Right atrium auricular region (tissue), 2 donors: ENCODE data around the gene ADAMTS17. TPM values are rescaled to one million over a fixed set of nuclear protein-coding genes. Genes with fewer than 3 reads are reported as not detected.

ENCODE experiments used
- DNase-seq: peaks from one replicate; pipeline ENCODE4 v3.0.0-alpha.2; 2019; ENCODE audit warnings: low spot score
- H3K27ac ChIP-seq, 2 donors: fragments of 200-600 bp; sonication (generic); 1 replicate in 1 of 2; 2 replicates in 1 of 2; pipeline ENCODE4 v1.5.1; 2016 to 2019
- H3K27me3 ChIP-seq, 2 donors: fragments of 200-600 bp; sonication (generic); one replicate each; pipeline versions ENCODE4 v1.5.1 to v1.6.0; 2017 to 2019
- H3K36me3 ChIP-seq: fragments of 200-600 bp; sonication (generic); one replicate; pipeline ENCODE4 v1.5.1; 2016
- H3K4me1 ChIP-seq, 2 donors: fragments of 200-600 bp; sonication (generic); one replicate each; pipeline versions ENCODE4 v1.5.1 to v1.6.0; 2017 to 2019
- H3K4me3 ChIP-seq, 2 donors: fragments of 200-600 bp; sonication (generic); 1 replicate in 1 of 2; 2 replicates in 1 of 2; pipeline ENCODE4 v1.5.1; 2017 to 2019; ENCODE audit warnings: mild to moderate bottlenecking in 1 of 2, moderate library complexity in 1 of 2
- H3K9me3 ChIP-seq, 2 donors: fragments of 200-600 bp; sonication (generic); one replicate each; pipeline ENCODE4 v1.5.1; 2019
- total RNA-seq, 2 donors: library from RNA; depleted of rRNA; stranded (reverse); fragments of >200 nt; gene quantifications; one replicate each; pipeline ENCODE4 v1.1.0, GENCODE V29; 2016
- TF ChIP-seq, protein P1 (sequence below), 2 donors: fragments of 200-600 bp; sonication (generic); IDR thresholded peaks; one replicate each; pipeline ENCODE4 v1.5.1; 2019; ENCODE audit warnings: antibody characterized with exemption in 2 of 2

Gene ADAMTS17
- total RNA-seq, 2 donors from 2014 or later: 3.6 to 4.4 TPM

DNA sequence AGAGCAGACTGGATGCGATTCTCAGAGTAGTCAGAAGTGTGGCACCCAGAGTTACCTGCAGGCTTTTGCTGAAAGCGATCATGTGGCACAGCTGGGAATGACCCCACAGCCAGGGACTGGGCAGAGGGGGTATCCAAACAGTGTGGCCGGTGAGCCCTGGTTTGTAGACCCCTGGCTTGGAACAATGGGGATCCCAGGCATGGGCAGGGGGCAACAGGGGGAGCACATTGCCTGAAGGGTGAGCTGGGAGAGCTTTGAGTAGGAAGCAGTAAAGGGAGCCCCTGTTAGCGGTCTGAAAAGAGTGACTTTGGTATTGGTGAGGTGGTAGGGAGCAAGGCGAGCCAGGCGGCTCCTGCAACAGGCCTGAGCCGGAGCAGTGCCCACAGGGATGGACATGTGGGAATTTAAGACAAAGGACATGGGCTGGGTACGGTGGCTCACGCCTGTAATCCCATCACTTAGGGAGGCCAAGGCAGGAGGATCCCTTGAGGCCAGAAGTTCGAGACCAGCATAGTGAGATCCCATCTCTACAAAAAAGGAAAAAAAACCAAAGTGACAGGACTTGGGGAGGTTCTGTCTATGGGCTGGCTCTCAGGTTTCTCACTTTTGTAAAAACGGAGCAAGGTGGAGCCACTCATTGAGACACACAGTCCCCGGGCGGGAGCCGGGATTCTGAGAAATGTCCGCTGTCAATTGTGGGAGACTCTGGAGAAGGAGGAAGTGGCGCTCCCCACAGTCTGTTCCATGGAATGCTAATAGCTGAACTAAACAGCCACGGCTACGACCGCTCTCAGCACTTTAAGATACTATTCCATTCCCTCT lies 384.7 kb downstream of the ADAMTS17 start:
- H3K36me3 ChIP-seq: no peaks in the 10 kb centered on the region
- no peak overlapping the region for H3K4me3 ChIP-seq
- H3K27me3 ChIP-seq: no peaks in the 10 kb centered on the region
- no peaks in the 10 kb centered on the region for H3K9me3 ChIP-seq
- H3K27ac ChIP-seq: no peak overlapping the region
- peak; percentile 44 for DNase-seq
- TF ChIP-seq, protein P1, sequence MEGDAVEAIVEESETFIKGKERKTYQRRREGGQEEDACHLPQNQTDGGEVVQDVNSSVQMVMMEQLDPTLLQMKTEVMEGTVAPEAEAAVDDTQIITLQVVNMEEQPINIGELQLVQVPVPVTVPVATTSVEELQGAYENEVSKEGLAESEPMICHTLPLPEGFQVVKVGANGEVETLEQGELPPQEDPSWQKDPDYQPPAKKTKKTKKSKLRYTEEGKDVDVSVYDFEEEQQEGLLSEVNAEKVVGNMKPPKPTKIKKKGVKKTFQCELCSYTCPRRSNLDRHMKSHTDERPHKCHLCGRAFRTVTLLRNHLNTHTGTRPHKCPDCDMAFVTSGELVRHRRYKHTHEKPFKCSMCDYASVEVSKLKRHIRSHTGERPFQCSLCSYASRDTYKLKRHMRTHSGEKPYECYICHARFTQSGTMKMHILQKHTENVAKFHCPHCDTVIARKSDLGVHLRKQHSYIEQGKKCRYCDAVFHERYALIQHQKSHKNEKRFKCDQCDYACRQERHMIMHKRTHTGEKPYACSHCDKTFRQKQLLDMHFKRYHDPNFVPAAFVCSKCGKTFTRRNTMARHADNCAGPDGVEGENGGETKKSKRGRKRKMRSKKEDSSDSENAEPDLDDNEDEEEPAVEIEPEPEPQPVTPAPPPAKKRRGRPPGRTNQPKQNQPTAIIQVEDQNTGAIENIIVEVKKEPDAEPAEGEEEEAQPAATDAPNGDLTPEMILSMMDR (IDR thresholded peaks at IDR 0.05): no peak
- no peaks in the 10 kb centered on the region for H3K4me1 ChIP-seq

DNA sequence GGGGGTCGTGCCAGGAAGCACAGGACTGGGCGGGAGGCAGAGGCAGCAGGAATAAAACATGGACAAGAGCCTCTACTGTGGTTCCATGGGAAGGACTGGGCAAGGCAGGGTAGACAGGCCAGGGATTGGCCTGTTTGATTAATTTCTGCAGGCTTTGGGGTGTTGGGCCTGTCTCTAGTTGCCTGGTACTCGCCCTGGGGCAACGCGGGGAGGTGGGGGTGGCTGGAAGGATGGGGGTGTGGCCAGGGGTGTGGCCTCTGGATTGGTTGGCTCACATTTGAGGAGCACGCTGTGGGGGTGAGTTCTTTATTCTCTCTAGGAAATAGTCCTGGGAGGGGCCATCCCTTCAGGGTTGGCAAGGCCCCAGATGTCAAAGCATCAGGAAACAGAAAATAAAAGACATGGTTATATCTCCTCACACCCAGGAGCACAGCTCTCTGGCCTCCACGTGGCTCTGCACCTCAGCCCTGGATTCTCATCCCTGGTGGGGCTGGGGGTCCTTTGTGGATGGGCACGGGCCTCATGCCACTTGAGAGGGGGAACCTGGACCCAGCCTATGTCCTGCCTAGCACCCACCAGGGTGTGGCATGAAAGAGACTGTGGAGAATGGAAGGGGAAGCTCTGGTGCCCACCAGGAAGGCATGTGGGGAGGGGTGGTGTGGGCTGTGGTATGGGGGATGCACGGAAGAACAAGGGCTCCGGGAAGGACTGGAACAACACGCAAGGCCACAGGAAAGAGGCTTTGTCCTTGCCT lies 385.6 kb downstream of the ADAMTS17 start:
- Histone ChIP-seq H3K4me1 (no peaks in the 10 kb centered on the region), H3K36me3 (no peaks in the 10 kb centered on the region), H3K4me3 (no peak overlapping the region), H3K27ac (no peak overlapping the region), H3K27me3 (no peaks in the 10 kb centered on the region), H3K9me3 (no peaks in the 10 kb centered on the region)
- peak; percentile 26 for DNase-seq
- TF ChIP-seq, protein P1 (IDR thresholded peaks at IDR 0.05): no peak

DNA sequence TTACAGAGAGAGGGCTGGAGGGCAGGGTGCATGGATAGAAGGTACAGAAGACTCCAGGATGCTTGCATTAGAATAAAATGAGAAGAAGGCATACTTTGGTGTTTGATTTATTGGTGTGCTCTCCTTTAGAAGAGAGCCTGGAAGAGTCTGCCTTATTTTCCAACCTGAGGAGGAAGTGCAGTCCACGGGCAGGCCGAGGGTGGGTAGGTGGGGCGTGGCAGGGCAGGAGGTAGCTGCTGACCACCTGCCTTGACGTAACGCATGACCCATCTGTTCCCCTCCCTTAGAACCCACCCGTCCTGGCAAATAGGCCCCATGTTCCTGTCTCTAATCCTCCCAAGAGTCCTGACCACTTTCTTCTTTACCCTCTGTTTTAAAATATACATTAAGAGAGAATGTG lies 386.2 kb downstream of the ADAMTS17 start:
- Histone ChIP-seq H3K4me1 (no peaks in the 10 kb centered on the region), H3K27me3 (no peaks in the 10 kb centered on the region), H3K27ac (no peak overlapping the region), H3K36me3 (no peaks in the 10 kb centered on the region), H3K4me3 (no peak overlapping the region), H3K9me3 (no peaks in the 10 kb centered on the region)
- no peak for DNase-seq
- TF ChIP-seq, protein P1 (IDR thresholded peaks at IDR 0.05): no peak

DNA sequence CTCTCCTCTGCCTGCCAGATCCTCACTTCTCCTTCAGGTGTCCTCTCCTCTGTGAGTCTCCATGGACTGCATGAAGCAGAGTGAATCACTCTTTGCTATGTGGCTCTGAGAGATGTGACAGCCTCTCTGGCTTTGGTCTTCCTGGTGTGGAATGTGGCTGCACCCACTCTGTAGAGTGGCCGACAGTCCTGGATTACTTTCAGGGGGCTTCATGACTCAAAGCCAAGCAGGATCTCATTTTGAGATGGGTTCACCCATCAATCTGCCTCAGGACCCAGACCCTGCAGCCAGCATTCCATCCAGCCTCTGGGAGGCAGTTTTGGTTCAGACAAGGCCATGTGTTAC lies 386.6 kb downstream of the ADAMTS17 start:
- Histone ChIP-seq H3K27ac (no peak overlapping the region), H3K4me1 (no peaks in the 10 kb centered on the region), H3K36me3 (no peaks in the 10 kb centered on the region), H3K4me3 (no peak overlapping the region), H3K27me3 (no peaks in the 10 kb centered on the region), H3K9me3 (peaks cover 0 to 2% of the 10 kb centered on the region in 2 donors)
- TF ChIP-seq, protein P1 (IDR thresholded peaks at IDR 0.05): no peak
- peak; percentile 42 for DNase-seq

DNA sequence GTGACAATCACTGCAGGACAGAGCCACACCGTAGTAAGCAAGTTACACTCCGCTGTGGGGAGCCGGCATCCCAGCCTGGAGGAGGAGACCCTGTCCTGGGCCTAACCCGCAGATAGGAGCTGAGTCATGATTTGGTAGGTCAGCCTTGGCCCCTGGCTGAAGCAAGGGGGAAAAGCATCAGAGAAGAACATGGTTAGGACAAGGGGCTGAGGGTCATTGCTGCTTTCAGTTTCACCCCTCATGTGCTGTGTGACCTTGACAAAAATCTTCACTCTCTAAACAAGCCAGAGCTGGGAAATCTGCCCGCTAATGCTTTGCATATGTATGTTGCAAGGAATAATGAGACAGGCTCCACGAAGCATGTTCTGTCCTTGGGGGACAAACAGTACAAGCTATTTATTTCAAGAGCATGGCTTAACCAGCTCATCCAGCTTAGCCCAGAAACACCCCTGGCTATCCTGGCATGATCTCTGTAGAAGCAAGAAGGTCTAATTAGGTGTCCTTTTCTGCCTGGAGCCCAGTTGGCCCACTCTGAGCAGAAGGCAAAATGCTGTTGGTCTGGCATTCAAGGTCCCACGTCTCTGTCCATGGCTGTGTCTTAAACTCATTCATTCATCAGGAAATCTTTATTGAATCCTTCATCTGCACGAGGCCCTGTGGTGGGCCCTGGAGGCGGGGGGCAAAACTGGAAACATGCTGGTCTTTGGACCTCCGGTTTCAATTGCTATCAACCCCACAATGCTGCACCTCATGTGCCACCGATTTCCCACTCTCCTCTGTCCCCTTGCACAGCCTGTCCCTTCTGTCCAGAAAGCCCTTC lies 387.2 kb downstream of the ADAMTS17 start:
- Histone ChIP-seq H3K27me3 (no peaks in the 10 kb centered on the region), H3K36me3 (no peaks in the 10 kb centered on the region), H3K4me1 (no peaks in the 10 kb centered on the region), H3K27ac (no peak overlapping the region), H3K4me3 (no peak overlapping the region), H3K9me3 (peaks cover 0 to 8% of the 10 kb centered on the region in 2 donors)
- peak; percentile 43 for DNase-seq
- TF ChIP-seq, protein P1 (IDR thresholded peaks at IDR 0.05): no peak
